OCI-LY1 (cell line): Measurements from ENCODE around the gene CARMIL1.
A peak's percentile ranks its signal among the peaks of the same experiment; 100 is the strongest.

Experiments
- H2AFZ ChIP-seq: fragments of 200-600 bp; sonication (generic), shearing (Covaris generic); 2 replicates; pipeline ENCODE4 v1.6.0; 2014; ENCODE audit warnings: antibody characterized with exemption, mild to moderate bottlenecking, low read length
- H3F3A ChIP-seq: fragments of 200-600 bp; sonication (generic), shearing (Covaris generic); 2 replicates; pipeline ENCODE4 v1.6.0; 2014; ENCODE audit warnings: mild to moderate bottlenecking, antibody characterized with exemption, low read length, moderate library complexity; ENCODE audit not compliant: insufficient read depth
- H3K27ac ChIP-seq: fragments of 200-600 bp; sonication (generic); 2 replicates; pipeline ENCODE4 v1.5.1; 2014; ENCODE audit warnings: low read length, mixed run types, mild to moderate bottlenecking, low read depth; ENCODE audit not compliant: poor library complexity, severe bottlenecking
- H3K27me3 ChIP-seq: fragments of 200-600 bp; sonication (generic); 2 replicates; pipeline ENCODE4 v1.6.0; 2014; ENCODE audit warnings: antibody characterized with exemption, mild to moderate bottlenecking, low read length, moderate library complexity; ENCODE audit not compliant: insufficient read depth
- H3K36me3 ChIP-seq: fragments of 200-600 bp; sonication (generic); 2 replicates; pipeline ENCODE4 v1.6.1; 2014; ENCODE audit warnings: mild to moderate bottlenecking, antibody characterized with exemption, low read length, moderate library complexity, mixed read lengths; ENCODE audit not compliant: insufficient read depth
- H3K4me1 ChIP-seq: fragments of 200-600 bp; sonication (generic); 2 replicates; pipeline ENCODE4 v1.5.1; 2014; ENCODE audit warnings: mild to moderate bottlenecking, low read length, moderate library complexity; ENCODE audit not compliant: insufficient read depth, severe bottlenecking
- H3K4me2 ChIP-seq: fragments of 200-600 bp; sonication (generic), shearing (Covaris generic); 2 replicates; pipeline ENCODE4 v1.6.1; 2014; ENCODE audit warnings: low read length
- H3K4me3 ChIP-seq: fragments of 200-600 bp; sonication (generic); 2 replicates; pipeline ENCODE4 v1.5.1; 2014; ENCODE audit warnings: low read length, low read depth, mild to moderate bottlenecking, mixed read lengths; ENCODE audit not compliant: poor library complexity, severe bottlenecking
- H3K79me2 ChIP-seq: fragments of 200-600 bp; shearing (Covaris generic); 2 replicates; pipeline ENCODE4 v1.6.1; 2016; ENCODE audit warnings: mixed run types, low read length, mixed read lengths; ENCODE audit not compliant: insufficient read depth
- H3K9ac ChIP-seq: fragments of 200-600 bp; sonication (generic), shearing (Covaris generic); 2 replicates; pipeline ENCODE4 v1.6.1; 2014; ENCODE audit warnings: mild to moderate bottlenecking, low read length, mixed read lengths
- H3K9me2 ChIP-seq: fragments of 200-600 bp; sonication (generic), shearing (Covaris generic); 2 replicates; pipeline ENCODE4 v1.6.1; 2014; ENCODE audit warnings: low read depth, mild to moderate bottlenecking, low read length, mixed read lengths
- H3K9me3 ChIP-seq: fragments of 200-600 bp; shearing (Covaris generic); 2 replicates; pipeline ENCODE4 v1.6.1; 2014; ENCODE audit warnings: low read length, mixed read lengths
- H4K20me1 ChIP-seq: fragments of 200-600 bp; sonication (generic), shearing (Covaris generic); 2 replicates; pipeline ENCODE4 v1.6.0; 2016; ENCODE audit warnings: mild to moderate bottlenecking, low read length; ENCODE audit not compliant: insufficient read depth
- EZH2 ChIP-seq: fragments of 200-600 bp; sonication (generic), shearing (Covaris generic); IDR thresholded peaks from 2 replicates; pipeline ENCODE4 v1.8.0; 2017; ENCODE audit warnings: borderline replicate concordance, mixed run types, mild to moderate bottlenecking, antibody characterized with exemption, low read length, moderate library complexity, mixed read lengths
- TF ChIP-seq, protein P1 (sequence below): fragments of 200-600 bp; sonication (generic), shearing (Covaris generic); IDR thresholded peaks from 2 replicates; pipeline ENCODE4 v1.5.1; 2017; ENCODE audit warnings: mild to moderate bottlenecking, antibody characterized with exemption, low read length, moderate library complexity, mixed read lengths

The CARMIL1 gene

DNA sequence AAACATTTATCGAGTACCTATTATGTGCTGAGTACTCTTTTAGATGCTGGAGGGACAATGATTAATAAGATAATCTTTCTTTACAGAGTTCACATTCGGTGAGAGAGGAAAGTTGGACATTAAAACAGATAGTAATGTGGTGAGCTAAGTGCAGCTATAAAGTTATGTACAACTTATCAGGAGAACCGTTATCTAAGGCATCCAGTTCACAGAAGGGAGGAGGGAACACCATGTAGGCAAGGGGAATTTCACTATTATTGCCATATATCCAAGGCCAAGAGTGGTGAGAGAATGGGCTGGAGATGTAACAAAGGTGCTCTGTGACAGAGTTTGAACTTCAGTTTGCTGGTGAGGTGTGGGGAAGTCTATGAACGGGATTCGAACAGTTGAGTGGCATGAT is 105.8 kb downstream of the CARMIL1 start:
- no peaks in the 10 kb centered on the region for H3K9me3 ChIP-seq
- no peaks in the 10 kb centered on the region for H4K20me1 ChIP-seq
- H3K79me2 ChIP-seq = peaks cover 34% of the 10 kb centered on the region
- peak overlapping the region; percentile 99 for H3K27ac ChIP-seq
- H2AFZ ChIP-seq = no peak overlapping the region
- TF ChIP-seq, protein P1, sequence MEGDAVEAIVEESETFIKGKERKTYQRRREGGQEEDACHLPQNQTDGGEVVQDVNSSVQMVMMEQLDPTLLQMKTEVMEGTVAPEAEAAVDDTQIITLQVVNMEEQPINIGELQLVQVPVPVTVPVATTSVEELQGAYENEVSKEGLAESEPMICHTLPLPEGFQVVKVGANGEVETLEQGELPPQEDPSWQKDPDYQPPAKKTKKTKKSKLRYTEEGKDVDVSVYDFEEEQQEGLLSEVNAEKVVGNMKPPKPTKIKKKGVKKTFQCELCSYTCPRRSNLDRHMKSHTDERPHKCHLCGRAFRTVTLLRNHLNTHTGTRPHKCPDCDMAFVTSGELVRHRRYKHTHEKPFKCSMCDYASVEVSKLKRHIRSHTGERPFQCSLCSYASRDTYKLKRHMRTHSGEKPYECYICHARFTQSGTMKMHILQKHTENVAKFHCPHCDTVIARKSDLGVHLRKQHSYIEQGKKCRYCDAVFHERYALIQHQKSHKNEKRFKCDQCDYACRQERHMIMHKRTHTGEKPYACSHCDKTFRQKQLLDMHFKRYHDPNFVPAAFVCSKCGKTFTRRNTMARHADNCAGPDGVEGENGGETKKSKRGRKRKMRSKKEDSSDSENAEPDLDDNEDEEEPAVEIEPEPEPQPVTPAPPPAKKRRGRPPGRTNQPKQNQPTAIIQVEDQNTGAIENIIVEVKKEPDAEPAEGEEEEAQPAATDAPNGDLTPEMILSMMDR = no peak
- TF ChIP-seq EZH2 = no peak
- peaks cover 24% of the 10 kb centered on the region for H3F3A ChIP-seq
- no peaks in the 10 kb centered on the region for H3K9me2 ChIP-seq
- peak overlapping the region; percentile 51 for H3K4me2 ChIP-seq
- H3K4me3 ChIP-seq = peak overlapping the region; percentile 12
- peak overlapping the region; percentile 44; the same call in 1 of the 2 replicates for H3K9ac ChIP-seq
- H3K27me3 ChIP-seq = no peaks in the 10 kb centered on the region
- no peaks in the 10 kb centered on the region for H3K36me3 ChIP-seq
- H3K4me1 ChIP-seq = peaks cover 87% of the 10 kb centered on the region

DNA sequence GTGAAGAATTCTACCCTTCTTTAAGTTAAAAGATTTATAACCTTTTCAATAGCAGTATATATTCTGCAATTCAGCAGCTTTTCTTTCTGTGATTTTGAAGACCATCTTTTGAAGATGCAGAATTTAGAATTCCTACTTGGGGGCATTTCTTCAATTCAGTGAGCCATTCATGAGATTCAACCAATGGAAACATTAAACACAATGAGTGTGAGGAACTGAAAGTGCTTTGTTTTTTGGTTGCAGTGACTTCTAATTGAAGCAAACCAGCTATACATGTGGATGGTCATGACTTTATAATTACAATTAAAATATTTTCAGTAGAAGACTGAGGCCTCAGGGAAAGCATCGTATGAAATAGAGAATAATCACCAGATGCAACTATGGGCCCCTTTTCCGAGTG is 108.3 kb downstream of the CARMIL1 start:
- no peak overlapping the region for H2AFZ ChIP-seq
- H3K36me3 ChIP-seq = no peaks in the 10 kb centered on the region
- peak overlapping the region; percentile 99 for H3K27ac ChIP-seq
- peaks cover 91% of the 10 kb centered on the region for H3K4me1 ChIP-seq
- peaks cover 24% of the 10 kb centered on the region for H3F3A ChIP-seq
- H3K79me2 ChIP-seq = peaks cover 36% of the 10 kb centered on the region
- no peaks in the 10 kb centered on the region for H3K9me3 ChIP-seq
- H3K27me3 ChIP-seq = no peaks in the 10 kb centered on the region
- no peaks in the 10 kb centered on the region for H3K9me2 ChIP-seq
- peak overlapping the region; percentile 63 for H3K4me2 ChIP-seq
- H3K9ac ChIP-seq = peak overlapping the region; percentile 63
- no peaks in the 10 kb centered on the region for H4K20me1 ChIP-seq
- TF ChIP-seq EZH2 = no peak
- TF ChIP-seq, protein P1 = no peak
- H3K4me3 ChIP-seq = peak overlapping the region; percentile 22

DNA sequence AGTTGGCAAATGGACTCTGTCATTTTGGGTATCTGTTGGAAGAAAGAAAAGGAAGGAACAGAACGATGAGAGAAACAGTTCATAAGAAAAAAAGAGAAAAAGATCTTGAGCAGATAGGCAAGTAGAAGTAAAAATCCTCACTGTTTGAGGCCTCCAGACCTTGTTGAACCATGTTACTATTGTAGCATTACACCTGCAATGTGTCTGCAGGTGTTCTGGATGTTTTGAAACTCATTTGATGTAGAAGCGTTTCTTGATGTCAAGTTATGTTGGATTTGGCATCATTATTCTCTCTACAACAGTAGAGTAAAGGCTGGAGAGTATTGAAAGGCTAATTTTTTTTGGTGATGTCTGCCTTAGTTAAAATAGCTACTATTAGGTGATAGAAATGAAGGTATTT is 108.7 kb downstream of the CARMIL1 start:
- Histone ChIP-seq H3K9me2 (no peaks in the 10 kb centered on the region), H3K4me3 (peak overlapping the region; percentile 22), H3K4me2 (peak overlapping the region; percentile 63), H3K36me3 (no peaks in the 10 kb centered on the region), H3K4me1 (peaks cover 91% of the 10 kb centered on the region), H3K79me2 (peaks cover 36% of the 10 kb centered on the region), H3K9ac (peak overlapping the region; percentile 63), H2AFZ (no peak overlapping the region), H3K27me3 (no peaks in the 10 kb centered on the region), H3K27ac (peak overlapping the region; percentile 99), H3K9me3 (no peaks in the 10 kb centered on the region), H4K20me1 (no peaks in the 10 kb centered on the region), H3F3A (peaks cover 24% of the 10 kb centered on the region)
- TF ChIP-seq, protein P1 = no peak
- no peak for TF ChIP-seq EZH2
